ENCODE data around the gene PYCARD.
"Not testable (repeated sequence)": the region's sequence is repeated elsewhere in the genome, so short reads cannot be mapped to it uniquely, and the experiment has no call there.

PYCARD gene

DNA sequence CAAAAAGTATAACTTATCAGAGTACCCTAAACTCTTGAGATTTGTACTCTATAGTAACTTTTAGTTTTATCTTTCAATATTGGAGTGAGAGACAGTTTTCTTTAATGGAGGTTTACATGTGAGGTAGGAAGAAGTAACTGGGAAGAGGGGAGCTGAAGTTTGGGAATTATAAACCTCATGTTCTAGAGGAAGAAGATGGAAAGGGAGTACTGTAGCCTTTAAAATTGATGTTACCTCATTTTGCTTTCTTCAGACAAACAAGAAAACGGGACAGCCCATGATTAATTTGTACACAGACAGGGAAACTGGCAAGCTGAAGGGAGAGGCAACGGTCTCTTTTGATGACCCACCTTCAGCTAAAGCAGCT is 13.2 kb downstream of the PYCARD start:
- DNase-seq: no peak

GRCh38 chr16:31188450-31189411 is 13.8 kb downstream of the PYCARD start:
- DNase-seq: no peak

DNA sequence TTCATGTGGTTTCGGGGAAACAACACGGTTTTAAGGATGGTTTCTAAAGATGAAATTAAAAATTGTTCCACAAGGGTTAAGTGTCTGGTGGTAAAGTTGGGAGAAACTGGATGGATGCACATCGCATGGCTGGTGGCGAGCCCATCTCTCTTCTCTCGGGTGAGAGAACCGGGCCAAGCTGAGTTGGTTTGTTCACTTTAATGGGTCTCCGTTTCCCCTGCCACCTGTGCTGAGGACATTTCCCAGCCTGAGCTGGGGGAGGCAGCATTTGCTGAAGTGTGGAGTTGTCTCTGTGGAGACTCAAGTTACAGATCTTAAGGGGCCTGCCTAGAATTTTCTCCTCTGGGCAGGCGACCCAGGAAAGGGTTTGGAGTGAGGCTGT is 14.8 kb downstream of the PYCARD start:
- DNase-seq: no peak

- DNase-seq: no peak
These were observed 15.4 kb downstream of the PYCARD start for GRCh38 chr16:31186930-31187807.

DNA sequence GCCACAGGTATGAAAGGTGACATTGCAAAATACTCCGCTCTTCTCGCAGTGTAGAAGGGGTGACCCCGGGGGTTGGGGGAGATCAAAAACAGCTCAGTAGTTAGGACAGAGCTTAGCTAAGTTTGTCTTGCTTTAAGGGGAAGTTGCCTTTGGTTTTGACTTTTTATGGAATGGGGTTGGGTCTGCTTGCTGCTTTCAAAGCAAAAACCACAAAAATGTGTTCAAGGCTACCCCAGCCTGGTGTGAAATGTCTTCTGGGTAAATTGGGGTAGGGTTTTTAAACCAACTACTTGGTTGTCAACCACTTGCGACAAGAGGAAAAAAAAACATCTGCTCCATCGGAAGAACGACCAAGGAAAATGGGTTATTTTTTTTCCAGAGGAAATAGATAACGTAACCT is 16.4 kb downstream of the PYCARD start:
- no peak for DNase-seq

GRCh38 chr16:31185339-31185738 is 17.2 kb downstream of the PYCARD start:
- DNase-seq: no peak

- no peak for DNase-seq
These were observed 17.7 kb downstream of the PYCARD start for GRCh38 chr16:31184888-31185287.

DNA sequence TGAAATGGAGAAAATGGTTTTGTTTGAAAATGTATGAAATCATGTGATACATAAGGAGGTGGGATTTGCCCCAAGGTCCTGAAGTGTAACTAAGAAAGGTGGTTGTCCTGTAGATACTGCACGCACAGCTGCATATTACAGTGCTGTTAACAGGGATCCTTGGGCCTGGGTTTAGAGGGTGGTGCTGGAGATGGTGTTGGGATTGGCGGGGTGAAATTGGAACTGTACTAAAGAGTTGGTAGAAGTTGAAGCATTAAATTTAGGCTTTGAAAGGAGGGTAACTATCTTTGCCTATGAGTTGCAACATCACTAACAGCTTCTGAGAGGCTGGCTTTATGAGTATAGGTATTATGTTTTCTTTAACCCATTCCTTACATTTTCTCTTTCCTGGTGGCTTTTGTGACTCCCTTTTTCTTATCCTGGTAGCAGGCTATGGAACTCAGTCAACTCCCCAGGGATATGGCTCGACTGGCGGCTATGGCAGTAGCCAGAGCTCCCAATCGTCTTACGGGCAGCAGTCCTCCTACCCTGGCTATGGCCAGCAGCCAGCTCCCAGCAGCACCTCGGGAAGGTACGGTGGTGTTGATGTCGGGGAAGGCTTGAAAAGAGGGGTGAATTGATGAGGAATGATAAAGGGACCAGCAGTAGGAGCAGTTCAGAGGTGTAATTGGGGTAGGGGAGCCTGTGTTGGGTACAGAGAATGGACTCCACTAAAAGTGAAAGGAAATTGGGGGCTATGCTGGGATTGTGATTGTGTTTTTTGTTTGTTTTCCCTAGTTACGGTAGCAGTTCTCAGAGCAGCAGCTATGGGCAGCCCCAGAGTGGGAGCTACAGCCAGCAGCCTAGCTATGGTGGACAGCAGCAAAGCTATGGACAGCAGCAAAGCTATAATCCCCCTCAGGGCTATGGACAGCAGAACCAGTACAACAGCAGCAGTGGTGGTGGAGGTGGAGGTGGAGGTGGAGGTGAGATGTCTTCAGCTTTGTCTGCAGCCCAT is 18.8 kb downstream of the PYCARD start:
- DNase-seq: no peak

GRCh38 chr16:31182391-31182790 is 20.2 kb downstream of the PYCARD start:
- DNase-seq: no peak

GRCh38 chr16:31181102-31181830 is 21.3 kb downstream of the PYCARD start:
- peak; percentile 35 for DNase-seq

GRCh38 chr16:31179747-31180459 is 22.7 kb downstream of the PYCARD start, which contains the start of gene FUS:
FUS (plus strand) TSS chr16:31180139; CDS start chr16:31180215, 76 bp downstream.
- DNase-seq: peak; percentile 91

DNA sequence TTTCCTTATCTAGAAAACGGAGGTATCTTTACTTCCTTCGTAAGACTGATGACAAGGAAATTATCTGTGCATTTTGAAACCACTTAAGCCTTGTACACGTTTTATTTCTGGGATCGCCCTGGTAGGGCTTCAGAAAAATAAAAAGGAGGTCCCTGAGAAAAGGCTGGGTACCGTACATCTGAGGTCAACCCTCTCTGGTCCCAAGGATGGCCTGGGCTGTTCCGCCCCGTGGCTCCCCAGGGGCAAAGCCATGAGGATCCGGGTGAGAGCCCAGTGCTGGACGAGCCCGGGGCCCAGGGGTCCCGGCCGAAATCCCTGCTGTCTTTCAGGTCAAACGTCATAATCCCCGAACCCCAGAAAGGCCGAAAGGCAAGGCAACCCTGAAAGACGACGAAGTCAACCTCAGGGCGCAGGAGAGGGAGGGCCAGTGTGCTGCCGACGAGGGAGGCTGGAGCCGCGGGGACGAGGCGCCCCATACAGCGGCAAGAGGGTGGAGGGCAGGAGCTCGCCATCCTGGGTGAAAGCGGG is 23.3 kb downstream of the PYCARD start:
- no peak for DNase-seq

GRCh38 chr16:31177136-31177535 is 25.4 kb downstream of the PYCARD start:
- DNase-seq: peak; percentile 38

- not testable (repeated sequence) for DNase-seq
These were observed 32.5 kb downstream of the PYCARD start for GRCh38 chr16:31170048-31170447.

GRCh38 chr16:31168848-31169247 is 33.7 kb downstream of the PYCARD start:
- DNase-seq: no peak

- no peak for DNase-seq
These were observed 35.2 kb downstream of the PYCARD start for GRCh38 chr16:31167315-31167714.

GRCh38 chr16:31157136-31157535 is 45.4 kb downstream of the PYCARD start:
- no peak for DNase-seq
